Hematopoietic multipotent progenitor cell treated with erythropoietin and hydrocortisone succinate and interleukin-3 and kit ligand, for 17 days (in vitro differentiated cells): Measurements from ENCODE around the gene HK2.
"Not testable (repeated sequence)": the region's sequence is repeated elsewhere in the genome, so short reads cannot be mapped to it uniquely, and the experiment has no call there.

Experiments used
- DNase-seq: peaks from one replicate; pipeline ENCODE4 v3.0.0-alpha.2; 2015; ENCODE audit warnings: low spot score

Gene HK2

DNA sequence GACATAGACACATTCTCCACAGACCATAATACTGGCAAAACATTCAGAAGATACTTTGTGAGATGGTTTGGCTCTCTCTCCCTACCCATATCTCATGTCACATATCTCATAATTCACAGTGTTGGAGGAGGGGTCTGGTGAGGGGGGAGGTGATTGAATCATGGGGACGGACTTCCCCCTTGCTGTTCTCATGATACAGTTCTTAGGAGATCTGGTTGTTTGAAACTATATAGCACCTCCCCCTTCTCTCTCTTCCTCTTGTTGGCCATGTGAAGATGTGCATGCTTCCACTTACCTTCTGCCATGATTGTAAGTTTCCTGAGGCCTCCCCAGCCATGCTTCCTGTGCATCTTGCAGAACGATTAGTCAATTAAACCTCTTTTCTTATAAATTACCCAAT, 61.1 kb downstream of the HK2 start:
- no peak for DNase-seq

DNA sequence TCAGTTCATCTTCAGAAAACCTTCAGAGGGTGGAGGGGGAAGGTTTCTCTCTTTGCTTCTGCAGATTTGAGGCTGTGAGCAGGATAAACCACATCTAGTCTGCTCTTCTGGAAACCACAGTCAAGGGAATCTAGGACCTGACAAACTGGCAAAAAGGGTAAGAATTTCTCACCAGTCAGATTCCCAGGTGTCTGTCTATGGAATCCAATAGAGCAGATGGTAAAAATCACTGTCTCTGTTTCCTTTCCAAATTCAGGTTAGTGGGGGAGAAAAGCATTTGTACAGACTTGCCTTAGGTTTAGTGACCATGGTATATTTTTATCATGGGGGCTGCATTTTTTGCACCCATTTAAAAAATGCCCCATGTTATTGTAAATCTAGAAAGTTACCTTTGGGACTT, 62.3 kb downstream of the HK2 start:
- DNase-seq: no peak

- not testable (repeated sequence) for DNase-seq
Observed at GRCh38 chr2:74900225-74900624, 66.3 kb downstream of the HK2 start.

GRCh38 chr2:74902281-74902860, 68.4 kb downstream of the HK2 start:
- no peak for DNase-seq

GRCh38 chr2:74906395-74906794, 72.5 kb downstream of the HK2 start:
- no peak for DNase-seq

GRCh38 chr2:74907560-74907959, 73.6 kb downstream of the HK2 start:
- not testable (repeated sequence) for DNase-seq

DNA sequence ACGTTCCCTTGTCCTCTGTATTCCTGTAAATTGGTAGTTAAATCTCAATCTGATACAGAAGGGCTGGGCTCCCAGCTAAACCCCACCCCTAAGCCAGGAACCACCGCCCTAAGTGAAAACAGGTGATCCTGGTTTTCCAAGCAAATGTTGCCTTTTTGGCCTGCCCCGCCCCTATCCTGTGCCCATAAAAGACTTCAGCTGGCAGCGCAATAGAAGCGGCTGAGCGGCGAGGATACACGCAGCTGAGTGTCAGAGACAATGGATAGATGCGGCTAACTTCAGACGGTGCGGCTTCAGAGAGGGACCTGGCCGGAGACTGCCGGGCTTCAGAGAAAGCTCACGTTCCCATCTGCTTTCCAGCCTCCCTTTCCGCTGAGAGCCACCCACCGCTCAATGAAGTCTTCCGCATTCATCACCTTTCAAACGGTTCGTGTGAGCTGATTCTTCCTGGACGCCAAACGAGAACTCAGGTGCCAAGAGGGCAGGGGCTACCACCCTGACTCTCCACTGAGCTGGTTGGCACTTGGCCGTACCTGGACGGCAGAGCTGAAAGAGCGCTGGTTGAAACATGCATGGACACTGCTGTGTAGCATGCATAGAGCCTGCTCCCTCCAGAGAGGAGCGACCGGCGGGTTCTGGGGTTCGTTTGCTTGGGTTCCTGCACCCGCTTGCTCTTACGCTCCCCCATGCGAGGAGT, 75.0 kb downstream of the HK2 start:
- no peak for DNase-seq

DNA sequence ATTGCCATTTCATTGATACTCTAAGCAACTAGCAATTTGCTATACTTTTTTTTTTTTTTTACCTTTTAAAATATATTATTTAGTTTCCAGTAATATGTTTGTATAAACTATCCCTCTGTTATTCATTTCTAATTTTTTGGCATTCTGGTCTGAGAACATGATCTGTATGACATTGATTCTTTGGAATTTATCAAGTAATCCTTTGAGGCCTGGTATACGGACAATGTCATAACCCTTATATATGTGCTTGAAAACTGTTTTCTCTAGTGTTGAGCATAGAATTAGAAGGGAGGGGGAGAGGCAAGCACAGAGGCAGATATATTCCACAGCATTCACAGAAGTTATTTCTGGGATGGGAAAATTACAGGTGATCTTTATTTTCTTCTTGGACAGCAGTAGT, 76.3 kb downstream of the HK2 start:
- DNase-seq: no peak

DNA sequence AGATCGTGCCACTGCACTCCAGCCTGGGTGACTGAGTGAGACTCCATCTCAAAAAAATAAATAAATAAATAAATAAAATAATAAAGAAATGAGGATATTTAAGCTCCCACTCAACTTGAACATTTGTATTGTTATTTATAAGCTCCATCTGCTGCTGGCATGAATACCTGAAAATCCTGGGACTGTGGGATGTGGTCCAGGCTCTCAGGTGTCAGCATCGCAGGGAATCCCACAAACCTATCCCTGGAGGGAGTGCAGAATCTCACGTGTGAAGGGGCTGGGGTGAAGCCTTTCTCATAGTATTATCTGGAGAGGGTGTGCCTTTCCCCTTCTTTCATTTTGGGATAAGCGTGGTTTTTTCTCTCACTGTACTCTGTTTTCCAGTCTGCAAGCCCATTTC, 77.1 kb downstream of the HK2 start:
- no peak for DNase-seq

- no peak for DNase-seq
Observed at GRCh38 chr2:74915743-74916142, 81.8 kb downstream of the HK2 start.

DNA sequence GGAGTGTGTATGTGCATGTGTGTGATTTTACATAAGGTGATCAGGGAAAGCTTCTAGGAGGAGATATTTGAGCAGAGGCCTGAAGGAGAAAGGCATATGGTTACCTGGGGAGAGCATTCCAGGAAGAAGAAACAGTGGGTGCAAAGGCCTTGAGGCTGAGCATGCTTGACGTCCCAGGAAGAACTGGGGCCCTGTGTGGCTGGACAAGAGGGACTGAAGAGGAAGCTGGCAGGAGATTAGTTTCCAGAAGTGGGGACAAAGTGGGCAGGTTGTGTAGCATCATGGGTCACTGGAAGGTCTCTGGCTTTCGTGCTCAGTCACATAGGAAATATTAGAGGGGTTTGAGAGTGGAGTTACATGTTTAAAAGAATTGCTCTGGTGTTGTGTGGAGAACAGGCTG, 82.5 kb downstream of the HK2 start:
- DNase-seq: no peak

- DNase-seq: no peak
Observed at GRCh38 chr2:74917702-74918619, 84.0 kb downstream of the HK2 start.

DNA sequence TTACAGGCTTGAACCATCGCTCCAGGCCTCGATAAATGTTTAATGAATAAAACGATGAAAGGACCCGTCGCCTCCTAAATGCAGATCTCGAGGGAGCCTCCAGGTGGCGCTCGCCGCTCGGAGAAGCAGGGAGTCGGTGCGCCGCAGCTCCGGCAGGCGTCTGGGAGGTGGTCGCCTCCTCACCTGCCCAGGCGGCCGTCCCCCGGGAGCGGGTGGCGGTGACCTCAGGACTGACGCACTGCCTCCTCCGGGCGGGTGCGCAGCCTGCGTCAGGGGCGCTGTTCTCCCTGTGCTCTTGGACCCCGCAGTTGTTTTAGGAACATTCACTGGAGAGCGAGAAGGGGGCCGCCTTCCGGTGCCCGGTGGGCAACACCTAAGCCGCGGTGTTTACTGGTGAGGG, 85.9 kb downstream of the HK2 start:
- peak; percentile 40 for DNase-seq

DNA sequence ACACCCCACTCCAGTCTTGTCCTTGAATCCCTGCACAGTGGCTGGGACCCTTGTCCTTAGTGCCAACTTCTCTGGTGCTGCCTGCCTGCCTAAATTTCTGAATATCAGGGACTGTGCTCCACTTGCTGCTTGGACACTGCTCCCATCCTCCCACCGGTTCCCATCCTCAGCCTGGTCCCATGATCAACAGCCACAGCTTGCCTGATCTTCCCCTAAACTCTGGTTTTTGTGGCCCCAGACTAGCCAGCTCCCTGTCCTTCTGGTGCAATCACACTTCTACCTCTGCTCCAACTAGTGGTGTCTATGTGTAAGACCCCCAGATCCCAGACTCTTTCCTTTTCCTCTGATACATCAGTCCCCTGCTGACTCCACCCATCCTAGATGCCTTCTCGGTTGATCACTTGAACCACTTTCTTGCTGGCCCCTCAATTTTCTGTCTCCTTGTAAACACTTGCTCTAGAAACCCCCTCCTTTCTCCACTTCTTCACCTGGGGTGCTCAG, 87.4 kb downstream of the HK2 start:
- DNase-seq: no peak

GRCh38 chr2:74922592-74923227, 88.8 kb downstream of the HK2 start:
- DNase-seq: no peak

DNA sequence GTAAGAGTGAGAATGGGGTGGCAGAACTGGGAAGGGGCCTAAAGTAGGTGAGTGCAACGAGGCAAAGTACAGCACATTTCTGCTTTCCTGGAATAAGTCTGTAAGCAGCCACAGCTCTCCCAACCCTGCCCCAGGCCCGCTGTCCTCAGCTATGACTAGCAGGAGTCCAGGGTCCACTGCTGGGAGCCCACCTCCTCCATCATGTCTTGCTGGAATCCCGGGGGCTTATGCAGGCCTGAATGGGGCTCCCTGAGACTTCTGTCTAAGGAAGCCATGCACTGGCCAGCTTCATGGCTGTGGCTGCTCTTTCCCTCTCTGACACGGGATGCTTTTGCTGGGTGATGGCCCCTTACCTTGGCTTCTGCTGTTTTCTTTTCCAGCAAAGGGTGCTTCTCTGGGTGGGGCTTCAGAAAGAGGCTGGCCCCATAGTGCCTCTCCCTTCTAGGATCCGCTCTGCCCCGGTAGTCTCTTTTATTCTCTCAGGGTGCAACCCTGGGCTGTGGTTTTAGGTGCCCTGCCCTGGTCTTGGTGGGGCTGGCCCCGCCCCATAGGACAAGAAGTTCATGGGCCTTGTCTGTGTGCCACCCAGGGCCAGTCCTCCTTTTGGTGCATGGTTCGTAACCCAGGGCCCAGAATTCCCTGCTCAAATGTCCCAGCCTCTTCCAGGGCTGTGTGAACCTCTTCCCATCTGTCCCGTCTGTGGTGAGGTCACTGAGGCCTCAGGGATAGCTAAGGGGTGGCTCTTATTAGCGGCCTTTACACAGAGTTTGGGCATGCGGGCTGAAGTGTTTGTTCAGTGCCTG, 90.7 kb downstream of the HK2 start:
- no peak for DNase-seq

DNA sequence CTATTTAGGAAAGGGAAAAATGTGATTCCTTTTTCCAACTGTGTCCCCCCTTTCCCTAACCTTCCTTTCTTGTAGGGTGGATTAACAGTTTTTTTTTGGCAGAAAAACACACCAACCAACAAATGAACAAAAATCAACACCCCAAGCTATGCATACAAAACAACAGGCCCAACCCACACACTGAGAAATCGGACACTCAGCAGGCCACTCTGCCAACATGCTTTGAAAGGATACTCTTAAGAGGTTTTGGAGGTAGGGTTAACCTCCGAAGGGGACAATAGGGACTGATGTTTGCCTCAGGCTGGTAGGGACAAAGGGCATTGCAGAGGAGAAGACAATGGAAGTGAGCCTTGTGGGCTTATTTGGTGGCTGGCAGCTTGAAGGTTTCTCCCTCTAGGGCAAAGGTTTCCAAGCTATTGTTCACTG, 91.4 kb downstream of the HK2 start:
- no peak for DNase-seq

GRCh38 chr2:74927621-74928020, 93.7 kb downstream of the HK2 start:
- DNase-seq: no peak

GRCh38 chr2:74930811-74931486, 97.0 kb downstream of the HK2 start:
- DNase-seq: no peak

- no peak for DNase-seq
Observed at GRCh38 chr2:74931940-74932339, 98.0 kb downstream of the HK2 start.

- DNase-seq: no peak
Observed at GRCh38 chr2:74935975-74936391, 102.1 kb downstream of the HK2 start.
